IPS-18a (cell line): Measurements from ENCODE around the gene HHLA2.
"Not testable (repeated sequence)": the region's sequence is repeated elsewhere in the genome, so short reads cannot be mapped to it uniquely, and the experiment has no call there.

ENCODE experiments used
- H3K27ac ChIP-seq: one replicate; pipeline ENCODE4 v1.5.1; 2013; ENCODE audit warnings: low read length
- H3K27me3 ChIP-seq: one replicate; pipeline ENCODE4 v1.6.1; 2013; ENCODE audit warnings: mild to moderate bottlenecking, low read length; ENCODE audit not compliant: control insufficient read depth, insufficient read depth
- H3K36me3 ChIP-seq: one replicate; pipeline ENCODE4 v1.6.1; 2013; ENCODE audit warnings: low read depth, low read length; ENCODE audit not compliant: control insufficient read depth
- H3K4me1 ChIP-seq: one replicate; pipeline ENCODE4 v1.6.1; 2013; ENCODE audit warnings: low read depth, low read length; ENCODE audit not compliant: control insufficient read depth
- H3K4me3 ChIP-seq: one replicate; pipeline ENCODE4 v1.5.1; 2013; ENCODE audit warnings: low read length
- H3K9ac ChIP-seq: one replicate; pipeline ENCODE4 v1.6.1; 2013; ENCODE audit warnings: mild to moderate bottlenecking, low read length, moderate library complexity
- H3K9me3 ChIP-seq: one replicate; pipeline ENCODE4 v1.6.1; 2013; ENCODE audit warnings: low read depth, low read length; ENCODE audit not compliant: control insufficient read depth

HHLA2 gene, protein sequence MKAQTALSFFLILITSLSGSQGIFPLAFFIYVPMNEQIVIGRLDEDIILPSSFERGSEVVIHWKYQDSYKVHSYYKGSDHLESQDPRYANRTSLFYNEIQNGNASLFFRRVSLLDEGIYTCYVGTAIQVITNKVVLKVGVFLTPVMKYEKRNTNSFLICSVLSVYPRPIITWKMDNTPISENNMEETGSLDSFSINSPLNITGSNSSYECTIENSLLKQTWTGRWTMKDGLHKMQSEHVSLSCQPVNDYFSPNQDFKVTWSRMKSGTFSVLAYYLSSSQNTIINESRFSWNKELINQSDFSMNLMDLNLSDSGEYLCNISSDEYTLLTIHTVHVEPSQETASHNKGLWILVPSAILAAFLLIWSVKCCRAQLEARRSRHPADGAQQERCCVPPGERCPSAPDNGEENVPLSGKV

DNA sequence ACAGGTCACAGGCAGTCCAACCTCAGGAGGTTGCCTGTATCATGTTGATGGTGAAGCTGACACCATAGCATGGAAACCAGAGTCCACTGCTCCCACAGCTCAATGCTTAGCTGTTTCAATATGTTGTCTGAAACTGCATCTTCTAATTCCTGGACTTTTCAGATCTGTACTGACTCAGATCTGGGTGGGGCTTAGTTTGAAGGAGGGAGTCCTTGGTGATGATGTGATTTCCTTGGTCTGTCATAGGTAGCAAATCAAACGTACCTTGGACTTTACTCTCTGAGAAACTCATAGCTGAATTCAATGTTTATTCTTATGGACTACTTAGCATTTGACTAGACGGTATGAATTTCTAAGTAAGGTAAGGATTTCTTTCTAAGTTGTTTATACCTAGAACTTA lies at the start of gene HHLA2:
Gene HHLA2, plus strand, starts transcription at position 310 of the 400 bp plus-strand sequence. CDS start 55,266 bp downstream, outside the sequence.
- Histone ChIP-seq H3K27me3 (no peaks in the 10 kb centered on the region), H3K4me1 (no peaks in the 10 kb centered on the region), H3K9ac (no peak within 1 kb of the TSS), H3K27ac (no peak within 1 kb of the TSS), H3K9me3 (no peaks in the 10 kb centered on the region), H3K36me3 (no peaks in the 10 kb centered on the region), H3K4me3 (no peak within 1 kb of the TSS)

DNA sequence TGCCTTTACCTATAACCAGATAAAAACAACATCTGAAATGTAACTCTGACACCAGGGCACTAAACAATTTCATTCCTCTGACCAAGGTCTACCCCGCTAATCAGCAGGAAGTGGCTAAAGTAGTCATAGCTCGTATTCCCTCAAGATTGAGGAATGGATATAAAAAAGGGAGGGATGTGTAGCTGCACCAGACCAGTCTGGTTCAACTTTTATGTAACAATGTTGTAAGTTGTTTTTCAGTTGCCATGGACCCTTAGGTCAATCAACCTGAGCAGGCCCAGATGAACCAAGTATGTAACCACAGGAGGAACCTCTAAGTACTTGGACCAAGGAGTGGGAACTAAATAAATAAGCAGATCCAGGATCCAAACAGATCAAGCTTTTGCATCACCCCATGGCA lies 45.7 kb upstream of the HHLA2 start:
- H3K36me3 ChIP-seq: no peaks in the 10 kb centered on the region
- no peak overlapping the region for H3K4me3 ChIP-seq
- H3K27ac ChIP-seq: no peak overlapping the region
- no peaks in the 10 kb centered on the region for H3K27me3 ChIP-seq
- H3K4me1 ChIP-seq: no peaks in the 10 kb centered on the region
- H3K9ac ChIP-seq: no peak overlapping the region
- H3K9me3 ChIP-seq: no peaks in the 10 kb centered on the region

DNA sequence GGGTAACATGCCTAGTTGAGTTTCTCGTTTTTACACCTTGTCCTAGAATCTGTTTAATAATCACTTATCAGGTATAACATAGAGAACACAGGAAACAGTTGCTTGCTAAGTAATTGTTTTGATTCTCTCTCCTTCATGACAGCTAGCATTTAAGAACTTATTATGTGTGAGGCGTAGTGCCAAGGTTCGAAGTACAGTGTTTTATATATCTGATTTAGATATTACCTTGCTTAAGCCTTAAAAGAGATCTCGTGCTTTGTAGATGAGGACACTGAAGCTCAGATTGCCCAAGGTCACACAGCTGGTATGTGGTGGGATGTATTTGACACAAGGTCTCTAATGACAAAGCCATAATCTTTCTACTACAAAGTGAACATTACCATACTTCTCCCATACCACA lies 45.1 kb upstream of the HHLA2 start:
- Histone ChIP-seq H3K27ac (no peak overlapping the region), H3K9me3 (no peaks in the 10 kb centered on the region), H3K36me3 (no peaks in the 10 kb centered on the region), H3K4me3 (no peak overlapping the region), H3K9ac (no peak overlapping the region), H3K27me3 (no peaks in the 10 kb centered on the region), H3K4me1 (no peaks in the 10 kb centered on the region)

DNA sequence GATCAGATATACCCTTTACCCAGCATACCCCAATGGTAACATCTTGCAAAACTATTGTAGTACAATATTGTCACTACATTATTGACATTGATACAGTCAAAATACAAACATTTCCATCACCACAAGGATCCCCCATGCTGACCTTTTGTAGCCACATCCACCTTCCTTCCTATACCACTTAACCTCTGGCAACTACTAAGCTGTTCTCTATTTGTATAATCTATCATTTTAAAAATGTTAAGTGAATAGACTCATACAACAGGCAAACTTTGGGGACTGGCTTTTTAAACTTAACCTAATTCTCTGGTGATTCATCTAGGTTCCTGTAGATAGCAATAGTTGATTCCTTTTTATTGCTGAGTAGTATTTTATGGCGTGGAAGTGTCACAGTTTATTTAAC lies 44.5 kb upstream of the HHLA2 start:
- H3K9ac ChIP-seq: no peak overlapping the region
- H3K9me3 ChIP-seq: no peaks in the 10 kb centered on the region
- H3K4me3 ChIP-seq: no peak overlapping the region
- H3K4me1 ChIP-seq: no peaks in the 10 kb centered on the region
- no peak overlapping the region for H3K27ac ChIP-seq
- H3K27me3 ChIP-seq: no peaks in the 10 kb centered on the region
- H3K36me3 ChIP-seq: no peaks in the 10 kb centered on the region

DNA sequence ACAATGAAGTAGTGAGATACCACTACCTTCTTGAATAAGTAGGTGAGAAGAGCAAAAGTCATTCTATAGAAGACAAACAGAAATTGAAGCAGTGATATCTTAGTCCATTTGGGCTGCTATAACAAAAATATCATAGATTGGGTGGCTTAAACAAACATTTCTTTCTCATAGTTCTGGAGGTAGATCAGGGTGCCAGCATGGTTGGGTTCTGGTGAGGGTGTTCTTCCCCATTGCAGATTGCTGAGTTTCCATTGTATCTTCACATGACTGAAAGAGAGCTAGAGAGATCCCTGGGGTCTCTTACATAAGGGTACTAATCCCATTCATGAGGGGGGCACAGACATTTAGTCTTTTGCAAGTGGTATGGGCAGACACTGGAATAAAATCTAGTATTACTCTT lies 41.2 kb upstream of the HHLA2 start:
- H3K4me1 ChIP-seq: no peaks in the 10 kb centered on the region
- no peak overlapping the region for H3K4me3 ChIP-seq
- no peaks in the 10 kb centered on the region for H3K27me3 ChIP-seq
- no peaks in the 10 kb centered on the region for H3K36me3 ChIP-seq
- no peak overlapping the region for H3K27ac ChIP-seq
- H3K9me3 ChIP-seq: no peaks in the 10 kb centered on the region
- H3K9ac ChIP-seq: no peak overlapping the region

DNA sequence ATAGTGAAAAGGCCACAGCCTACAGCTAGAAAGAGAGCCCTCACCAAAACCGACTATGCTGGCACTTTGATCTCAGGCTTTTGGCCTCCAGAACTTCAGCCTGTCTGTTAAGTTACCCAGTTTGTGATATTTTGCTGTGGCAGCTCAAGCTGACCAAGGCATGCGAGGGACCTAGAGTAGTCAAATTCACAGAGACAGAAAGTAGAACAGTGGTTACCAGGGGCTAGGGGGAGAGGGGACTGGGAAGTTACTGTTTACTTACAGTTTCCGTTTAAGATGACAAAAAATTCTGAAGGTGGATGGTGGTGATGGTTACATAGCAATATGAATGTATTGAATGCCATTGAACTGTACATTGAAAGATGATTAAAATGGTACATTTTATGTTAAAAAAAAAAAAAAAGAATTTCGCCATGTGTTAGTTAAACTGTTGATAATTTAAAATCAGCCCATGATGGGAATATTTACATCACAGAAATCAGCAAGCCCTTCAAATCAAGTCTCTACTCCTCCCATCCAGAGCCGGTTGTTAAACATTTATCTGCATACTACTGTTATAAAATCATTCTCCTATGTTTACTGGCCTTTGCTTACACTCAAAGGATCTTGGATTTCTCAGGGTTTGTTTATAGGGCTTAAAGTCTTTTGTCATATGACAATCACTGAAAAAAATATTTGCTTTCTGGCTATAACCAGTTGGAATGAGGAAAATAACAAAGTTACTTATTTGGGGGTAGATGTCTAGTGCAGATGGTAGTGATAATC lies 31.6 kb upstream of the HHLA2 start:
- H3K27ac ChIP-seq, H3K27me3 ChIP-seq, H3K4me1 ChIP-seq, H3K9ac ChIP-seq, H3K9me3 ChIP-seq, H3K4me3 ChIP-seq, H3K36me3 ChIP-seq: not testable (repeated sequence)

DNA sequence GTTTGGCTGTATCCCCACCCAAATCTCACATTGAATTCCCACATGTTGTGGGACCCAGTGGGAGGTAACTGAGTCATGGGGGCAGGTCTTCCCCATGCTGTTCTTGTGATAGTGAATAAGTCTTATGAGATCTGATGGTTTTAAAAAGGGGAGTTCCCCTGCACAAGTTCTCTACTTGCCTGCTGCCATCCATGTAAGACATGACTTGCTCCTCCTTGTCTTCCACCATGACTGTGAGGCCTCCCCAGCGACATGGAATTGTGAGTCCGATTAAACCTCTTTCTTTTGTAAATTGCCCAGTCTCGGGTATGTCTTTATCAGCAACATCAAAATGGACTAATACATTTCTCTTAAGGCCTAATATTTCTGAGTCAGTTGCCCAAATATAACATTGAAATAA lies 28.1 kb upstream of the HHLA2 start:
- not testable (repeated sequence) for H3K4me1 ChIP-seq, H3K4me3 ChIP-seq, H3K36me3 ChIP-seq, H3K9me3 ChIP-seq, H3K9ac ChIP-seq, H3K27ac ChIP-seq, H3K27me3 ChIP-seq

DNA sequence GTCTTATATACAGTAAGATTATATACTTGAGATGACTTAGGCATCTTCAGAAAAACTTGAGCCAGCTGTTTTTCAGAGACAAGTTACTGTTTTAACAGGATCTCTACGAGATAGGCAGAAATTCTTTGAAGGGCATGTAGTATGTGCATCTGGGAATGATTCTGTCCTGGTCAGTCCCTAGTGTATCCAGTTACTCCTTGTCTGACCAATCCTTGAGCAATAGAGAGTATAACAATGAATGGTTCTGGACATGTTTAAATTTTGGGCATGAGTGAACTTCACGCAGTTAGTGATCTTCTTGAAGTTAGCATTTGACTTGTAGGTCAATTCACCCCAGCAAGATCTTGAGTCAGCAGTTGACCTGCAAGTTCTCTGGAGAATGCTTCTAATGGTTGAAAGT lies 24.7 kb upstream of the HHLA2 start:
- H3K36me3 ChIP-seq: no peaks in the 10 kb centered on the region

DNA sequence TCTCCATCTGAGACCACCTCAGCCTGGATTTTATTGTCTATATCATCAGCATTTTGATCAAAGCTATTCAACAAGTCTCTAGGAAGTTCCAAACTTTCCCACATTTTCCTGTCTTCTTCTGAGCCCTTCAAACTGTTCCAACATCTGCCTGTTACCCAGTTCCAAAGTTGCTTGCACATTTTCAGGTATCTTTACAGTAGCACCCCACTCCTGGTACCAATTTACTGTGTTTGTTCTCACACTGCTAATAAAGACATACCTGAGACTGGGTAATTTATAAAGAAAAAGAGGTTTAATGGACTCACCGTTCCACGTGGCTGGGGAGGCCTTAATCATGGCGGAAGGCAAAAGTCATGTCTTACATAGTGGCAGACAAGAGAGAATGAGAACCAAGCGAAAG lies 17.3 kb upstream of the HHLA2 start:
- H3K9me3 ChIP-seq, H3K27me3 ChIP-seq: not testable (repeated sequence)

More for the DNA sequence above, 24.7 kb upstream of the HHLA2 start:
- Histone ChIP-seq H3K9me3 (peaks cover 7% of the 10 kb centered on the region), H3K27me3 (no peaks in the 10 kb centered on the region), H3K9ac (no peak overlapping the region), H3K4me3 (no peak overlapping the region), H3K27ac (no peak overlapping the region), H3K4me1 (no peaks in the 10 kb centered on the region)

DNA sequence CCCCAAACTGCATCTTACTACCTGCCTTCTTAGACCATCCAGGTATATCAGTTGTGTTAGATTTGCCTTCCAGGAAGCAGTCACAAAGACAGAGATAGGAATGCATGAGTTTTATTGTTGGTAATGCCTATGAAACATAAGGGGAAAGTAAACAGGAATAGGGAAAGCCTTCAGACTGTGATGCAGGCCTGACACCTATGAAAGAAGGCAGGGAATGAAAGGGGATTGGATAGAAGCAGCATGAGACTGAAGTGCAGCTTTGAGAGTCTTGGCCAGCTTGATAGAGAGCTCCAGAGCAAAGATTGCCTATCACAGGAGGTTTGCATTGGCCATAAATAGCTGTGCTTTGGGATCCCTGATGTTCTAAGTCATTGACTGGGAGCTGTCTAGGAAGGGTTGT lies 15.9 kb upstream of the HHLA2 start:
- Histone ChIP-seq H3K4me3 (no peak overlapping the region), H3K27ac (no peak overlapping the region), H3K9me3 (no peaks in the 10 kb centered on the region), H3K27me3 (no peaks in the 10 kb centered on the region), H3K36me3 (no peaks in the 10 kb centered on the region), H3K9ac (no peak overlapping the region), H3K4me1 (no peaks in the 10 kb centered on the region)

More for the DNA sequence above, 17.3 kb upstream of the HHLA2 start:
- H3K4me1 ChIP-seq, H3K4me3 ChIP-seq, H3K27ac ChIP-seq, H3K36me3 ChIP-seq, H3K9ac ChIP-seq: not testable (repeated sequence)

DNA sequence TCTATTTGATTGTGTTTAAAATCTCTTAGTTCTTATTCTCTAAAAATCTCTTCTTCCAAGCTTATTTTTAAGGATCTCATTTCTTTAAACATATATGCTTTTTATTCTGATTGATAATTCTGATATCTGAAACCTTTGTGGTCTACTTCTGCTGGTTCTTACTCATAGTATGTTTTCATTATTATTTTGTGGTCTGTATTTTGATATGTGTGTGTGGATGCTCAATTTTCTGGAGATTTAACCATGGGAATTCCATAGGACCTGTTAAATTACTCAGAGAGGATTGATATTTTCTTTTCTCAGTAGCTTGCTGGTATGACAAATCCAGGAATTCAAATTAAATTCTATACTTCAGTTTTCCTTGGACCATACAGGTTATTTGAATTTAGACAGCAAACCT lies 14.7 kb upstream of the HHLA2 start:
- H3K4me3 ChIP-seq: no peak overlapping the region
- no peak overlapping the region for H3K9ac ChIP-seq
- no peaks in the 10 kb centered on the region for H3K36me3 ChIP-seq
- no peaks in the 10 kb centered on the region for H3K27me3 ChIP-seq
- no peaks in the 10 kb centered on the region for H3K9me3 ChIP-seq
- no peaks in the 10 kb centered on the region for H3K4me1 ChIP-seq
- no peak overlapping the region for H3K27ac ChIP-seq

DNA sequence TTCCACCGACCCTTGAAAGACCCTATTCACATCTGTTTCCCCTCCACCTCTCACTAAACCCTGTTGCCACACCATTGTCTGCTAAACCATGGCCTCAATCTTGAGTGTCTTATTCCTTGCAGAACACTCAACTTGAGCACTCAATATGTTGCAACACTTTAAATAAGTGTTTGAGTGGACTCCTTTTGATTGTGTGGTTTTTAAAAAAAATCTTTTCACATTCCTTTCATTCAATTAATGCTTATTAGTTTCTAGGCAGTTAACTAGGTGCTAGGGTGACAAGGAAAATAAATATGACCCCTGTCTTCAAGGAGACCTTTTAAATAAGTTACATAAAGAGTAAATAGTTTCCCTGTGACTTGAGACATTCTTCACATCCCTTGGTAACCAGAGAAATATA lies 13.3 kb upstream of the HHLA2 start:
- Histone ChIP-seq H3K9me3 (no peaks in the 10 kb centered on the region), H3K4me3 (no peak overlapping the region), H3K9ac (no peak overlapping the region), H3K27ac (no peak overlapping the region), H3K27me3 (no peaks in the 10 kb centered on the region), H3K4me1 (no peaks in the 10 kb centered on the region), H3K36me3 (no peaks in the 10 kb centered on the region)
